ENCODE measurements around the gene PIP5K1A. TPM values are rescaled to one million over a fixed set of nuclear protein-coding genes. Genes with fewer than 3 reads are reported as not detected.

The PIP5K1A gene
- total RNA-seq = 38.6 and 46.5 TPM in 2 replicates

GRCh38 chr1:151198254-151199127, at the start of gene PIP5K1A:
Gene PIP5K1A (plus strand): TSS chr1:151198552. CDS start chr1:151198997, 445 bp downstream.

GRCh38 chr1:151156515-151156819, 41.9 kb upstream of the PIP5K1A start, which contains the start of gene TNFAIP8L2:
Gene TNFAIP8L2 (plus strand): TSS chr1:151156649. CDS start chr1:151158698, 2,049 bp downstream.

GRCh38 chr1:151165738-151166504, 32.4 kb upstream of the PIP5K1A start, which contains the start of the genes LYSMD1 and SCNM1:
Gene LYSMD1 (minus strand): TSS chr1:151165902. CDS start chr1:151165258, 644 bp downstream.
Gene SCNM1 (plus strand): TSS chr1:151166144. CDS start chr1:151166153, 9 bp downstream.

GRCh38 chr1:151175863-151176262, 22.5 kb upstream of the PIP5K1A start, which contains the start of gene TMOD4:
Gene TMOD4 (minus strand): TSS chr1:151175981. CDS start chr1:151174875, 1,106 bp downstream.

GRCh38 chr1:151189637-151190445, 8.5 kb upstream of the PIP5K1A start, which contains the start of gene VPS72:
Gene VPS72 (minus strand): TSS chr1:151190197. CDS start chr1:151190121, 76 bp downstream.

GRCh38 chr1:151254217-151255213, 56.2 kb downstream of the PIP5K1A start, which contains the start of gene PSMD4:
Gene PSMD4 (plus strand): TSS chr1:151254734. CDS start chr1:151254783, 49 bp downstream.

GRCh38 chr1:151281969-151282882, 83.9 kb downstream of the PIP5K1A start, which contains the start of gene ZNF687:
Gene ZNF687 (plus strand): TSS chr1:151282299. CDS start chr1:151286292, 3,993 bp downstream.

Other genes with a start within 250 kb of the PIP5K1A start
- 86.2 and 93.6 TPM in 2 replicates for gene CERS2, start 223.7 kb upstream of the PIP5K1A start, total RNA-seq
- gene ANXA9, start 216.3 kb upstream of the PIP5K1A start, total RNA-seq = 0.63 TPM in 1 of 2 replicates, not detected in the other
- gene MINDY1, start 191.7 kb upstream of the PIP5K1A start, total RNA-seq = 11.3 and 21.5 TPM in 2 replicates
- 3.2 and 5.5 TPM in 2 replicates for gene PRUNE1, start 190.1 kb upstream of the PIP5K1A start, total RNA-seq
- 0.16 and 0.26 TPM in 2 replicates for gene BNIPL, start 162.0 kb upstream of the PIP5K1A start, total RNA-seq
- gene C1orf56, start 150.8 kb upstream of the PIP5K1A start, total RNA-seq = 1.0 and 1.4 TPM in 2 replicates
- 23.6 and 24.7 TPM in 2 replicates for gene CDC42SE1, start 138.9 kb upstream of the PIP5K1A start, total RNA-seq
- 1.5 and 2.7 TPM in 2 replicates for gene MLLT11, start 138.2 kb upstream of the PIP5K1A start, total RNA-seq
- gene GABPB2, start 127.8 kb upstream of the PIP5K1A start, total RNA-seq = 15.3 and 28.5 TPM in 2 replicates
- gene SEMA6C, start 51.9 kb upstream of the PIP5K1A start, total RNA-seq = 0.63 and 1.7 TPM in 2 replicates
- not detected in 2 replicates for gene TNFAIP8L2, start 41.9 kb upstream of the PIP5K1A start, total RNA-seq
- gene LYSMD1, start 32.6 kb upstream of the PIP5K1A start, total RNA-seq = 5.0 and 6.8 TPM in 2 replicates
- 21.8 and 22.8 TPM in 2 replicates for gene SCNM1, start 32.4 kb upstream of the PIP5K1A start, total RNA-seq
- not detected in 2 replicates for gene TMOD4, start 22.6 kb upstream of the PIP5K1A start, total RNA-seq
- gene VPS72, start 8.4 kb upstream of the PIP5K1A start, total RNA-seq = 42.6 and 51.0 TPM in 2 replicates
- 342 and 409 TPM in 2 replicates for gene PSMD4, start 56.2 kb downstream of the PIP5K1A start, total RNA-seq
- gene ZNF687, start 83.7 kb downstream of the PIP5K1A start, total RNA-seq = 7.3 and 9.0 TPM in 2 replicates
- 35.5 and 52.5 TPM in 2 replicates for gene PI4KB, start 128.9 kb downstream of the PIP5K1A start, total RNA-seq
- 31.2 and 31.7 TPM in 2 replicates for gene RFX5, start 148.7 kb downstream of the PIP5K1A start, total RNA-seq
- gene SELENBP1, start 174.2 kb downstream of the PIP5K1A start, total RNA-seq = 111 and 123 TPM in 2 replicates
- gene PSMB4, start 201.0 kb downstream of the PIP5K1A start, total RNA-seq = 318 and 353 TPM in 2 replicates

All from bronchial smooth muscle cell (primary cell).